Endothelial cell of umbilical vein (primary cell): ENCODE measurements around the gene SFMBT2. TPM values are rescaled to one million over a fixed set of nuclear protein-coding genes. Genes with fewer than 3 reads are reported as not detected.

Source experiments
- BruUV-seq: library from RNA; stranded (reverse); fragments of 400-500 nt; replicated peaks from 2 replicates; lab custom pipeline; 2021; lab: Mats Ljungman, UMichigan
- CTCF ChIA-PET: fragments of 300-600, 350-600 bp; sonication (Branson Sonifier 250); formaldehyde crosslinking; loops from one replicate; lab custom pipeline; 2021; ENCODE audit warnings: antibody characterized with exemption, inconsistent platforms; lab: Charles Lee
- POLR2A ChIA-PET: fragments of 300-600, 350-600 bp; sonication (Branson Sonifier 250); formaldehyde crosslinking; loops from one replicate; lab custom pipeline; 2021; ENCODE audit warnings: antibody characterized with exemption, inconsistent platforms; lab: Charles Lee
- DNase-seq: peaks from one replicate; pipeline ENCODE4 v3.0.0-alpha.2; 2011; ENCODE audit warnings: low read depth, low spot score
- FAIRE-seq: peaks from 2 replicates; lab custom pipeline; 2011; peaks lifted over from hg19 to GRCh38; lab: Jason Lieb, UNC
- H2AFZ ChIP-seq: 2 replicates; pipeline ENCODE4 v1.6.0; 2012; ENCODE audit warnings: low read depth, low read length, control low read depth, inconsistent platforms
- H3K27ac ChIP-seq: 2 replicates; pipeline ENCODE4 v1.5.1; 2011; ENCODE audit warnings: low read depth, mild to moderate bottlenecking, control low read depth, low read length, moderate library complexity; ENCODE audit not compliant: insufficient read depth
- H3K27me3 ChIP-seq, 2 experiments: 2 replicates each; pipeline versions ENCODE4 v1.6.0 to v1.6.1; 2011; ENCODE audit warnings: low read length in 2 of 2, mixed read lengths in 1 of 2; ENCODE audit not compliant: control insufficient read depth in 2 of 2, insufficient read depth in 2 of 2
- H3K36me3 ChIP-seq, 2 experiments: 2 replicates in 1 of 2; 3 replicates in 1 of 2; pipeline ENCODE4 v1.5.1; 2011; ENCODE audit warnings: low read length in 2 of 2, mild to moderate bottlenecking in 1 of 2, moderate library complexity in 1 of 2; ENCODE audit not compliant: control insufficient read depth in 2 of 2, insufficient read depth in 2 of 2; ENCODE audit errors: extremely low read depth in 1 of 2
- H3K4me1 ChIP-seq: 3 replicates; pipeline ENCODE4 v1.5.1; 2011; ENCODE audit warnings: mild to moderate bottlenecking, low read length; ENCODE audit not compliant: control insufficient read depth, insufficient read depth; ENCODE audit errors: extremely low read depth
- H3K4me2 ChIP-seq: 2 replicates; pipeline ENCODE4 v1.6.1; 2011; ENCODE audit warnings: low read length, control low read depth, mixed read lengths; ENCODE audit not compliant: insufficient read depth
- H3K4me3 ChIP-seq, 3 experiments: fragments of 200-600 bp in 1 of 3; sonication (generic), shearing (Covaris generic) in 1 of 3; replicated peaks in 1 of 3; 2 replicates each; pipeline ENCODE4 v1.5.1; 2011 to 2016; ENCODE audit warnings: control low read depth in 3 of 3, low read length in 3 of 3, mild to moderate bottlenecking in 2 of 3, inconsistent platforms in 1 of 3, low read depth in 1 of 3, moderate library complexity in 1 of 3; ENCODE audit not compliant: insufficient read depth in 1 of 3
- H3K79me2 ChIP-seq: 2 replicates; pipeline ENCODE4 v1.6.0; 2012; ENCODE audit warnings: low read length, inconsistent platforms; ENCODE audit not compliant: control insufficient read depth, insufficient read depth
- H3K9ac ChIP-seq: replicated peaks from 2 replicates; pipeline ENCODE3; 2011; ENCODE audit warnings: low read length, control low read depth; ENCODE audit not compliant: insufficient read depth; ENCODE audit errors: extremely low read depth
- H3K9me1 ChIP-seq: replicated peaks from 3 replicates; pipeline ENCODE4 v1.6.0; 2011; ENCODE audit warnings: mild to moderate bottlenecking, low read length; ENCODE audit not compliant: control insufficient read depth, insufficient read depth; ENCODE audit errors: extremely low read depth
- H3K9me3 ChIP-seq: replicated peaks from 2 replicates; pipeline ENCODE4 v1.5.1; 2012; ENCODE audit warnings: low read length, inconsistent platforms; ENCODE audit not compliant: control insufficient read depth, insufficient read depth
- H4K20me1 ChIP-seq: replicated peaks from 2 replicates; pipeline ENCODE3; 2011; ENCODE audit warnings: mild to moderate bottlenecking, low read length; ENCODE audit not compliant: control insufficient read depth, insufficient read depth; ENCODE audit errors: extremely low read depth
- EZH2 ChIP-seq: IDR thresholded peaks from 2 replicates; pipeline ENCODE4 v1.6.1; 2012; ENCODE audit warnings: borderline replicate concordance, low read depth, mild to moderate bottlenecking, moderate library complexity, low read length, inconsistent platforms; ENCODE audit not compliant: severe bottlenecking
- FOS ChIP-seq: IDR thresholded peaks from 2 replicates; pipeline ENCODE4 v1.6.1; 2011; ENCODE audit warnings: mild to moderate bottlenecking, low read length, moderate library complexity, borderline replicate concordance; ENCODE audit not compliant: insufficient read depth
- GATA2 ChIP-seq: IDR thresholded peaks from 2 replicates; pipeline ENCODE4 v1.7.0; 2011; ENCODE audit warnings: low read depth, mild to moderate bottlenecking, moderate library complexity, mixed read lengths, low read length; ENCODE audit not compliant: insufficient read length, insufficient read depth
- JUN ChIP-seq: IDR thresholded peaks from 2 replicates; pipeline ENCODE4 v1.6.1; 2011; ENCODE audit warnings: borderline replicate concordance, low read depth; ENCODE audit not compliant: insufficient read length, insufficient read depth
- MYC ChIP-seq: IDR thresholded peaks from one replicate; pipeline ENCODE4 v1.6.1; 2011; ENCODE audit warnings: mild to moderate bottlenecking, low read depth, low read length
- POLR2A ChIP-seq: IDR thresholded peaks from 2 replicates; pipeline ENCODE4 v1.6.1; 2012; ENCODE audit warnings: low read depth, mild to moderate bottlenecking, control low read depth, low read length
- POLR2AphosphoS5 ChIP-seq: IDR thresholded peaks from 2 replicates; pipeline ENCODE4 v1.6.1; 2012; ENCODE audit warnings: low read depth, mild to moderate bottlenecking, control low read depth, low read length, moderate library complexity; ENCODE audit not compliant: insufficient read depth
- dilution Hi-C: fragments of 300-500 bp; cut with MboI; formaldehyde crosslinking; loops from one replicate; pipeline ENCODE4 v1.15.0; 2019; ENCODE audit warnings: low sequenced_read_pairs; ENCODE audit not compliant: extremely low pct_ligation_motif_present
- intact Hi-C: fragments of 100-400 bp; cut with micrococcal nuclease; formaldehyde crosslinking; loops from one replicate; pipeline ENCODE4 v1.10.0; 2022
- polyA plus RNA-seq, 4 experiments: library from polyadenylated mRNA; depleted of rRNA in 3 of 4; stranded (reverse) in 3 of 4; unstranded in 1 of 4; fragments of >200 nt; gene quantifications; 2 replicates each; pipeline versions ENCODE4 v1.2.1 to v1.2.3, GENCODE V29; 2011 to 2012; ENCODE audit warnings: missing spikeins in 1 of 4
- total RNA-seq: library from RNA; stranded (reverse); gene quantifications from 2 replicates; pipeline ENCODE4 v1.2.3, GENCODE V29; 2021
- TF ChIP-seq, protein P1 (sequence below), 2 donors: IDR thresholded peaks; 1 replicate in 1 of 2; 2 replicates in 1 of 2; pipeline ENCODE4 v1.5.1; 2011; ENCODE audit warnings: low read length in 2 of 2, mild to moderate bottlenecking in 2 of 2, moderate library complexity in 2 of 2, control low read depth in 1 of 2, inconsistent platforms in 1 of 2, low read depth in 1 of 2; ENCODE audit not compliant: insufficient read depth in 1 of 2; ENCODE audit errors: extremely low read depth in 1 of 2
- TF ChIP-seq, protein P2 (sequence below): IDR thresholded peaks from 2 replicates; pipeline ENCODE4 v1.6.1; 2011; ENCODE audit not compliant: insufficient read depth, insufficient read length

The SFMBT2 gene
- total and polyA plus RNA-seq, 2 donors (not counting 3 experiments of a cell fraction or from before 2014, with no cell fraction given), result 0.14 to 0.64 TPM

DNA sequence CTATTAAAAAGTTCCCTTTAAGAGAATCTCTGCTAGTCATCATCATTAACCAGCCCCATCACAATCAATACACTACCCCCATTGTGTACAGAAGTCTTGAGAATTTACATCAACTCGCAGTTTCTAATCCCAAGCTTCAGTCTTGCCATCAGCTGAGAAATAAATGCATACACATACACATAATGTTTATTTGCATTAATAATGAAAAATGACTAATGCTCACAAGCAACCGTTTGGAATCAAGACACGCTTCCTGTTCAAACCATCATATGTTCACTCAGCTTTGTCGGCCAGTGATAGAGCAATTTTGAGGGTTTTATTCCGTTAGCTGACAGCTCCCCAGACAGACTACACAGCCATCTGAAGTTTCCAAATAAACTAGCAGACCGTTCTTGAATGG lies 287.1 kb downstream of the SFMBT2 start:
- intact Hi-C loops, result loop anchor here (5.0 kb wide), 2 partner anchors 401 to 456 kb away; no protein-coding TSS in a partner anchor
- dilution Hi-C loops, result no loop called here

More for the DNA sequence above, 287.1 kb downstream of the SFMBT2 start:
- H3K9me3 ChIP-seq, result no peaks in the 10 kb centered on the region
- BruUV-seq, result no TSS peak
- H3K4me2 ChIP-seq, result no peak overlapping the region
- no peaks in the 10 kb centered on the region for H3K79me2 ChIP-seq
- no peak overlapping the region for H2AFZ ChIP-seq
- H3K27ac ChIP-seq, result no peak overlapping the region
- TF ChIP-seq, protein P1, sequence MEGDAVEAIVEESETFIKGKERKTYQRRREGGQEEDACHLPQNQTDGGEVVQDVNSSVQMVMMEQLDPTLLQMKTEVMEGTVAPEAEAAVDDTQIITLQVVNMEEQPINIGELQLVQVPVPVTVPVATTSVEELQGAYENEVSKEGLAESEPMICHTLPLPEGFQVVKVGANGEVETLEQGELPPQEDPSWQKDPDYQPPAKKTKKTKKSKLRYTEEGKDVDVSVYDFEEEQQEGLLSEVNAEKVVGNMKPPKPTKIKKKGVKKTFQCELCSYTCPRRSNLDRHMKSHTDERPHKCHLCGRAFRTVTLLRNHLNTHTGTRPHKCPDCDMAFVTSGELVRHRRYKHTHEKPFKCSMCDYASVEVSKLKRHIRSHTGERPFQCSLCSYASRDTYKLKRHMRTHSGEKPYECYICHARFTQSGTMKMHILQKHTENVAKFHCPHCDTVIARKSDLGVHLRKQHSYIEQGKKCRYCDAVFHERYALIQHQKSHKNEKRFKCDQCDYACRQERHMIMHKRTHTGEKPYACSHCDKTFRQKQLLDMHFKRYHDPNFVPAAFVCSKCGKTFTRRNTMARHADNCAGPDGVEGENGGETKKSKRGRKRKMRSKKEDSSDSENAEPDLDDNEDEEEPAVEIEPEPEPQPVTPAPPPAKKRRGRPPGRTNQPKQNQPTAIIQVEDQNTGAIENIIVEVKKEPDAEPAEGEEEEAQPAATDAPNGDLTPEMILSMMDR (IDR thresholded peaks at IDR 0.05; ENCODE audit: extremely low read depth in 1 of 2, insufficient read depth in 1 of 2, low read depth in 1 of 2, low read length in 2 of 2), result no peak
- no peak for TF ChIP-seq POLR2AphosphoS5
- no peak for TF ChIP-seq FOS
- TF ChIP-seq, protein P2, sequence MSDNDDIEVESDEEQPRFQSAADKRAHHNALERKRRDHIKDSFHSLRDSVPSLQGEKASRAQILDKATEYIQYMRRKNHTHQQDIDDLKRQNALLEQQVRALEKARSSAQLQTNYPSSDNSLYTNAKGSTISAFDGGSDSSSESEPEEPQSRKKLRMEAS, result no peak
- no peak for TF ChIP-seq MYC
- no peak for TF ChIP-seq EZH2
- TF ChIP-seq POLR2A, result no peak
- no peak for TF ChIP-seq GATA2
- no peak for TF ChIP-seq JUN
- ChIA-PET CTCF (no interaction called here), POLR2A (no interaction called here)
- H3K4me3 ChIP-seq, result no peak overlapping the region
- no peak for FAIRE-seq
- no peaks in the 10 kb centered on the region for H3K27me3 ChIP-seq
- H3K9me1 ChIP-seq, result no peaks in the 10 kb centered on the region
- H4K20me1 ChIP-seq, result no peaks in the 10 kb centered on the region
- no peak overlapping the region for H3K9ac ChIP-seq
- H3K4me1 ChIP-seq, result no peaks in the 10 kb centered on the region
- no peak for DNase-seq
- no peaks in the 10 kb centered on the region for H3K36me3 ChIP-seq
